ENCODE results near the gene B4GALT3. TPM values are rescaled to one million over a fixed set of nuclear protein-coding genes. Genes with fewer than 3 reads are reported as not detected.

B4GALT3 gene
- total and polyA plus RNA-seq, 9 of the 15 experiments (the other 6 are each of a cell fraction or from before 2014, with no cell fraction given) = 31.2 to 103 (median 46.1) TPM

DNA sequence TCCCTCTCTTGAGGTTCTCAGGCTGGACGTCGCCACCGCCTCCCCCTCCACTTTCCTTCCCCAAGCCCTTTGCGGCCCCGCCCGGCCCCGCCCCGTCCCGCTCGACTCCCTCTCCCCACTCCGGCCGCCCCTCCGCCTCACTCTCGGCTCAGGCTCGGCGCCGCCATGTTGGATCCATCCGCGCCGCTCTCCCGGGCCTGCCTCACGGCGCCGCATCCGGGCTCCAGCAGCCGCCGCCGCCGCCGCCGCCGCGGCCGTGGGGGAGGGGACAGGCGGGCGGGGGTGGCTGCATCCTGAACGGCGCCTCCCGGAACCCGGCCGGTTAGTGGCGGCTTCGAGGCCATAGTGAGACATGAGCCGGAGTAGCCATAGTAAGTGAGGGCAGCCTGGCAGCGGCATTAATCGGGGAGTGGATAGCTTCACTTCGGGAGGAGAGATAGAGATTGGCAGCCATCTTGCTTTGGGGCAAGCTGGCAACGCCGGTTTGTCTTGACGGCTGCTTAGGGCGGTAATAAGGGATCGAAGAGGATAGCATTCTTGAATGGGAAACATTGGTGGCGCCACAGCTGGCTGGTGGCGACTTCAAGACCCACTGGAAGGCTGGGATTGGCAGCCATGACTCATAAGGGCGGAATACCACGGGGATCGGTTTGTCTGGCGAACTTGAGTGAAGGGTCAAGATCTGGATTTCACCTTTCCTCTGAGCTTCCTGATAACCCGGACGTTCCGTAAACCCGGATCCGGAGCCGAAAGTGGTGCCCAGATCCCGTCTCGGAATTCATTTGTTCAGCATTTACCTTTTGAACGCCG is 44.7 kb downstream of the B4GALT3 start, which contains the start of gene DEDD (continued):
- TF ChIP-seq, protein P1, sequence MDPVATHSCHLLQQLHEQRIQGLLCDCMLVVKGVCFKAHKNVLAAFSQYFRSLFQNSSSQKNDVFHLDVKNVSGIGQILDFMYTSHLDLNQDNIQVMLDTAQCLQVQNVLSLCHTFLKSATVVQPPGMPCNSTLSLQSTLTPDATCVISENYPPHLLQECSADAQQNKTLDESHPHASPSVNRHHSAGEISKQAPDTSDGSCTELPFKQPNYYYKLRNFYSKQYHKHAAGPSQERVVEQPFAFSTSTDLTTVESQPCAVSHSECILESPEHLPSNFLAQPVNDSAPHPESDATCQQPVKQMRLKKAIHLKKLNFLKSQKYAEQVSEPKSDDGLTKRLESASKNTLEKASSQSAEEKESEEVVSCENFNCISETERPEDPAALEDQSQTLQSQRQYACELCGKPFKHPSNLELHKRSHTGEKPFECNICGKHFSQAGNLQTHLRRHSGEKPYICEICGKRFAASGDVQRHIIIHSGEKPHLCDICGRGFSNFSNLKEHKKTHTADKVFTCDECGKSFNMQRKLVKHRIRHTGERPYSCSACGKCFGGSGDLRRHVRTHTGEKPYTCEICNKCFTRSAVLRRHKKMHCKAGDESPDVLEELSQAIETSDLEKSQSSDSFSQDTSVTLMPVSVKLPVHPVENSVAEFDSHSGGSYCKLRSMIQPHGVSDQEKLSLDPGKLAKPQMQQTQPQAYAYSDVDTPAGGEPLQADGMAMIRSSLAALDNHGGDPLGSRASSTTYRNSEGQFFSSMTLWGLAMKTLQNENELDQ (CRISPR knock-in tag; IDR thresholded peaks at IDR 0.05; ENCODE audit: borderline replicate concordance) = no peak
- TF ChIP-seq, protein P2, sequence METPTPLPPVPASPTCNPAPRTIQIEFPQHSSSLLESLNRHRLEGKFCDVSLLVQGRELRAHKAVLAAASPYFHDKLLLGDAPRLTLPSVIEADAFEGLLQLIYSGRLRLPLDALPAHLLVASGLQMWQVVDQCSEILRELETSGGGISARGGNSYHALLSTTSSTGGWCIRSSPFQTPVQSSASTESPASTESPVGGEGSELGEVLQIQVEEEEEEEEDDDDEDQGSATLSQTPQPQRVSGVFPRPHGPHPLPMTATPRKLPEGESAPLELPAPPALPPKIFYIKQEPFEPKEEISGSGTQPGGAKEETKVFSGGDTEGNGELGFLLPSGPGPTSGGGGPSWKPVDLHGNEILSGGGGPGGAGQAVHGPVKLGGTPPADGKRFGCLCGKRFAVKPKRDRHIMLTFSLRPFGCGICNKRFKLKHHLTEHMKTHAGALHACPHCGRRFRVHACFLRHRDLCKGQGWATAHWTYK (CRISPR knock-in tag; IDR thresholded peaks at IDR 0.05) = peak; percentile 60; the same call in 1 of the 2 replicates
- TF ChIP-seq NFE2L1 (tag; IDR thresholded peaks at IDR 0.05; ENCODE audit: borderline replicate concordance, low read depth) (no peak), CTBP1 (IDR thresholded peaks at IDR 0.05; ENCODE audit: borderline replicate concordance) (peak; percentile 80), RUNX1 (IDR thresholded peaks at IDR 0.05; ENCODE audit: low read depth) (peak; percentile 90), SP1 (CRISPR knock-in tag; IDR thresholded peaks at IDR 0.05) (peak; percentile 51; the same call in 1 of the 2 replicates), NR2C1 (IDR thresholded peaks at IDR 0.05) (peak; percentile 91), NR2C1 (tag; IDR thresholded peaks at IDR 0.05) (peak; percentile 95), NFRKB (IDR thresholded peaks at IDR 0.05; ENCODE audit: low read depth) (peak; percentile 83; the same call in 1 of the 2 replicates), ZBTB7A (IDR thresholded peaks at IDR 0.05; ENCODE audit: borderline replicate concordance, control insufficient read depth, low read depth, low read length) (no peak), NR4A1 (CRISPR knock-in tag; IDR thresholded peaks at IDR 0.05) (0 out of 2 replicates have a peak, but pooled peaks have one; percentile 53), NR4A1 (tag; IDR thresholded peaks at IDR 0.05) (peak; percentile 80), LCOR (CRISPR knock-in tag; IDR thresholded peaks at IDR 0.05) (peak; percentile 55; the same call in 1 of the 2 replicates), POLR2H (tag; IDR thresholded peaks at IDR 0.05; ENCODE audit: low read depth) (peak; percentile 64), SMAD4 (CRISPR knock-in tag; conservative IDR thresholded peaks at IDR 0.05) (peak; percentile 87), SMARCA4 (IDR thresholded peaks at IDR 0.05) (peak; percentile 49; the same call in 1 of the 2 replicates), FOSL1 (tag; conservative IDR thresholded peaks at IDR 0.05) (peak; percentile 91), BRD9 (IDR thresholded peaks at IDR 0.05; ENCODE audit: low read depth, partially characterized antibody) (peak; percentile 80), CSDE1 (IDR thresholded peaks at IDR 0.05) (peak in 1 of 2 experiments; percentile 94; a peak in 2 of 4 replicates), HNRNPLL (IDR thresholded peaks at IDR 0.05; ENCODE audit: low read depth, low read length, poor library complexity, severe bottlenecking) (peak; percentile 29), GABPB1 (CRISPR knock-in tag; IDR thresholded peaks at IDR 0.05) (peak; percentile 83; the same call in 1 of the 2 replicates)
- TF ChIP-seq, protein P3, sequence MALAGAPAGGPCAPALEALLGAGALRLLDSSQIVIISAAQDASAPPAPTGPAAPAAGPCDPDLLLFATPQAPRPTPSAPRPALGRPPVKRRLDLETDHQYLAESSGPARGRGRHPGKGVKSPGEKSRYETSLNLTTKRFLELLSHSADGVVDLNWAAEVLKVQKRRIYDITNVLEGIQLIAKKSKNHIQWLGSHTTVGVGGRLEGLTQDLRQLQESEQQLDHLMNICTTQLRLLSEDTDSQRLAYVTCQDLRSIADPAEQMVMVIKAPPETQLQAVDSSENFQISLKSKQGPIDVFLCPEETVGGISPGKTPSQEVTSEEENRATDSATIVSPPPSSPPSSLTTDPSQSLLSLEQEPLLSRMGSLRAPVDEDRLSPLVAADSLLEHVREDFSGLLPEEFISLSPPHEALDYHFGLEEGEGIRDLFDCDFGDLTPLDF (CRISPR knock-in tag; IDR thresholded peaks at IDR 0.05) = peak; percentile 84
- TF ChIP-seq, protein P4, sequence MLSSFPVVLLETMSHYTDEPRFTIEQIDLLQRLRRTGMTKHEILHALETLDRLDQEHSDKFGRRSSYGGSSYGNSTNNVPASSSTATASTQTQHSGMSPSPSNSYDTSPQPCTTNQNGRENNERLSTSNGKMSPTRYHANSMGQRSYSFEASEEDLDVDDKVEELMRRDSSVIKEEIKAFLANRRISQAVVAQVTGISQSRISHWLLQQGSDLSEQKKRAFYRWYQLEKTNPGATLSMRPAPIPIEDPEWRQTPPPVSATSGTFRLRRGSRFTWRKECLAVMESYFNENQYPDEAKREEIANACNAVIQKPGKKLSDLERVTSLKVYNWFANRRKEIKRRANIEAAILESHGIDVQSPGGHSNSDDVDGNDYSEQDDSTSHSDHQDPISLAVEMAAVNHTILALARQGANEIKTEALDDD (IDR thresholded peaks at IDR 0.05) = peak; percentile 27; the same call in 1 of the 2 replicates

All from K562 (cell line).